Superior temporal gyrus (tissue), 1 donor: ENCODE results near the gene ZNF554.
A peak's percentile ranks its signal among the peaks of the same experiment; 100 is the strongest.

Experiments used
- DNase-seq: peaks from one replicate; pipeline ENCODE4 v3.0.0-alpha.2; 2016; ENCODE audit errors: extremely low spot score

ZNF554 gene

DNA sequence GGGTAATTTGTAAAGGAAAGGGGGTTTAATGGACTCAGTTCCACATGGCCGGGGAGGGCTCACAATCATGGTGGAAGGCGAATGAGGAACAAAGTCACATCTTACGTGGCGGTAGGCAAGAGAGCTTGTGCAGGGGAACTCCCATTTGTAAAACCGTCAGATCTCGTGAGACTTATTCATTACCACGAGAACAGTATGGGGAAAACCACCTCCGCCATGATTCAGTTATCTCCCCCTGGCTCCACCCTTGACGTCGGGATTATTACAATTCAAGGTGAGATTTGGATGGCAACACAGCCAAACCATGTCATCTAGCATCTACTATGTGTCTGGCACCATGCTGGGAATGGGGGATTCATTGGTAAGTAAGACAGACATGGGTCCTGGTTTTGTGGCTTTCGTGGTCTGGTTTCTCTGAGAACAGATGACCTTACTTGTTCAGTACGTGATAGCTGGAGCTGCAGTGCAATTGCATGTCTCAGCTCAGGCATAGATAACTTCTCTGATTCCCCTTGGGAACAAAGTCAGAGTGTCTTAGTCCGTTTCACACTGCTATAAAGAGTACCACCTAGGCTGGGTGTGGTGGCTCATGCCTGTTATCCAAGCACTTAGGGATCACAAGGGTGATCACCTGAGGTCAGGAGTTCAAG is 8.3 kb downstream of the ZNF554 start:
- no peak for DNase-seq

DNA sequence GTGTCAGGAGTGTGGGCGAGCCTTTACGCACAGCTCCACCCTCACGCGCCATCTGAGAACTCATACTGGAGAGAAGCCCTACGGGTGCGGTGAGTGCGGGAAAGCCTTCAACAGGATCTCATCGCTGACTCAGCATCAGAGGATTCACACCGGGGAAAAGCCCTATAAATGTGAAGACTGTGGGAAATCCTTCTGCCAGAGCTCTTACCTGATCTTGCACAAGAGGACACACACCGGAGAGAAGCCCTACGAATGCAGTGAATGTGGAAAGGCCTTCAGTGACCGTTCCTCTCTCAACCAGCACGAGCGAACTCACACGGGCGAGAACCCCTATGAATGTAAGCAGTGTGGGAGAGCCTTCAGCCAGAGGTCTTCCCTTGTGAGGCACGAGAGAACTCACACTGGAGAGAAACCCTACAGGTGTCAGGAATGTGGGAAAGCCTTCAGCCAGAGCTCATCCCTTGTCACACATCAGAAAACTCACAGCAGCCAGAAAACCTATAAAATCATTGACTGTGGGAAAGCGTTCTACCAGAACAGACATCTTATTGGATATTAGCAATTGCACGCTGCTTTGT is 14.7 kb downstream of the ZNF554 start:
- no peak for DNase-seq

DNA sequence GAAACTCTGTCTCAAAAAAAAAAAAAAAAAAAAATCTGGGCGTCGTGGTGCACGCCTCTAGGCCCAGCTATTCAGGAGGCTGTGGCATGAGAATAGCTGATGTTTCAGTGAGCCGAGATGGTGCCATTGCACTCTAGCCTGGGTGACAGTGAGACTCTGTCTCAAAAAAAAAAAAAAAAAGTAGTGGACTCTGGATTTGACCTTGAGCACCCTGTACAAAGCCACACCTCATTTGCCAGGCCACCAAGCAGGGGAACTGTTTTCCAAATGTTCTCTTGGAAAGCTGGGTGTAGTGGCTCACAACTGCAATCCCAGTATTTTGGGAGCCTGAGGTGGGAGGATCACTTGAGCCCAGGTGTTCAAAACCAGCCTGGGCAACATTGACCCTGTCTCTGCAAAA is 17.8 kb downstream of the ZNF554 start:
- DNase-seq: no peak

DNA sequence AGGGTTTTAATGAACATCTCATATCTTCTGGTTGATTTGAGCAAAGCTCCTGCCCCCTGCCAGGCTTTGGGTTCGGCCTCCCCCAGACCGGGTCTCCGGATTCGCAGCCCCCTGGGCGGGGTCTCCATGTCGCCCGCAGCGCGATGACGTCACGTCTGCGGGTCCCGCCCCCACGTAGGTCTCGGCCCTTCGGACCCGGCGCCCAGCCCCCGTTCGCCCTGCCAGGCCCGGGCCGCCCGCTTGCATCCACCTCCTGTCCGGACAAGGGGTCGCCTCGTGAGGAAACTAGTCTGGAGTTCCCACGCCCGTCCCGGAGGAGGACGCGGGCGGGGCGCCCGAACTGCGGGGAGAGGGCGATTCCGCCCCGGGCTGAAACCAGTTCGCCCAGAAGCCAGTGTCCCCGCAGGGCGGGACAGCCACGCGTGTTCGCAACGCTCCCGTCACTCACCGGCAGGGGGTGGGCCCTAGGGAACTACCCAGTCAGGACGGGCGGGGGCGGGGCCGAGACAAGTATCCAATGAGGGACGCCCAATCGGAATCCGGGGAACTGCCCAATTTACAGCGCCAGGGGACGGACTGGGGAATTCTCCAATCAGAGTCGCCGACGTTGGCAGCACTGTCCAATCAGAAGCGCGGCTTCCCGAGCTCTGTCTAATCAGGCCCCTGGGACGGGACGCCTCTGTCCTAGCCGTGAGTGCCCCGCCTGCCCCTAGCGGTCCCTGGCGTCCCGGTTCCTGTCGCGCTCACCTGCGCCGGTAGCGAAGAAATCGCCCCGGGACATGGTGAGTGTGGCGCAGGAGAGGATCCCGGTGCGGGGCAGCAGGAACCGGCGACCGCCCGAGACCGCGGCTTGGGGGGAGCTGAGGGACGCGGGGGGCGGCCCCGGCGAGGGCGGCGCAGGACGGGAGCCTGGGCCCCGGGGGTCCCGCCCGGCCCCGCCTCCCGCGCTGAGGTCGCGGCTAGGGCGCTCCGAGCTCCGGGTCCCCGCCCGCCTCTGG is 21.4 kb downstream of the ZNF554 start, which contains the start of gene ZNF555:
ZNF555 (plus strand) TSS at position 682 of the 998 bp plus-strand sequence; CDS start at position 780, 98 bp downstream.
- DNase-seq: peak; percentile 100

DNA sequence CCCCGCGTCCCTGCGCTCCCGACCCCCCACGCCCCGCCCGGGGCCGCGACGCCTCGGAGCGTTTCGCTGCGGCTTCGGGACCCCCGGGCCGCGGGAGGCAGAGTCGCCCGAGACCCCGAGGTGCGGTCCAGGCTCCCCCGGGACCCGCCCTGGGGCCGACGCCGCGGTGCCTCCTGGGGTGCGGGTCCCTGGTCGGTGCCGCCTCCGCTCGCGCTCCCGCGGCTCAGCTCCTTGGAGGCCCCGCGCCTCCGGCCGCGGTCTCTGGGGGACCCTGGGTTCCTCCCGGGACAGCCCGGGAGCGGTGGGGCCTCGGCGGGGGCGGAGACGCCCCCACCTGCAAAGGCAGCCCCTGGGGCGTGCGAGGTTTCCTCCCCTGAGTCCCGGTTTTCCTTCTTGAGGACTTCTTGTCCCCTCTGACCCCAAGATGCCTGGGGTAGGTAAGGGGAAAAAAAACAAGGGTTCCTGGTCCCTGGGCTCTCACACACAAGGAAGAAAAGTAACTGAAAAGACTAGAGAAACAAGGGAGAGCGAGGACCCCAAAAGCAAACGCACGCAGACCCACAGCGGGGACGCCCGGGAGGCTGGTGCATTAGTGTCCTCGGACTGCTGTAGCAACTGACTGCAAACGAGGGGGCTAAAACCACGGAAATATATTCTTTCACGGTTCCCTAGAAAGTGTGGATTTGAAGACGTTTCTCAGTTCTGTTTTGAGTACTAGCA is 22.3 kb downstream of the ZNF554 start:
- no peak for DNase-seq

DNA sequence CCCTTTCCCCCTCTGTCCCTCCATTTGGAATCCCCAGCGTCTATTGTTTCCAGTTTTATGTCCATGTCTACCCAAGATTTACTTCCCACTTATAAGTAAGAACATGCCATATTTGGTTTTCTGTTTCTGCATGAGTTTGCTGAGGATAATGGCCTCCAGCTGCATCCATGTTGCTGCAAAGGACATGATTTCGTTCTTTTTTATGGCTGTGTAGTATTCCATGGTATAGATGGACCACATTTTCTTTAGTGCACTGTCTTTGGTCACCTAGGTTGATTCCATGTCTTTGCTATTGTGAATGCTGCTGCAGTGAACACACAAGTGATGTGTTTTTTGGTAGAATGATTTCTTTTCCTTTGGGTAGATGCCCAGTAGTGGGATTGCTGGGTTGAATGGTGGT is 25.4 kb downstream of the ZNF554 start:
- no peak for DNase-seq

DNA sequence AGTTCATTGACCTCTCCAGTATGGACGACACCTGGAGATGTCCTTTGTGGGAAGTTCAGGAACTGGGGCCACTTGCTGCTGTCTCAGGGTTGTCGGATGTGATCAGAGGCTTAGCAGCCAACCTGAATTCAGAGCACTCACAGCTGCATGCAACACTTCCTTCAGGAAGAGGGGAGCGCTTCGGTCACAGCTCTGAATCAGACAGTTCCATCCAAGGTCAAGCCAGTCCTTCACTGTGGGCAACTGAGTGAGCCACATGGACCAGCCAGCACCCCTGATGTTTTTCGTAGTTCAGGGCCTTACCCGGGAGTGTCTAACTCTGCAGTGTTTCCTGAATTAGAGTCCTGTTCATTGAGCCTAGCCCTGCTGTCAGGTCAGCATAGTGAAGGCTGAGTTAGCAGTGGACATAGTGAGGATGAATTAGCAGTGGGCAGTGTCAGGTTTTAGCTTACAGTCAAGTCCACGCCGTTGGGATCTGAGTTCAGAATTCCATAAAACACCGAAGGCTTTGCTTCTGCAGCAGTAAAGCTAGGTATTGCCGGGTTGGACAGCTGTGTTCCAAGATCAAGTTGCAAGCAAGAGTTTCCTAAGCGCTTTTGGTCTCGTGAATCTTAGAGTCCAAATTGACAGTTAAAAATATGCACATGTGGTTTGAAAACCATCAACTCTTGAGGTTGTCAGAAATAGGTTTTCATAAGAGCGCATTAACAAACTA is 26.7 kb downstream of the ZNF554 start:
- DNase-seq: no peak

DNA sequence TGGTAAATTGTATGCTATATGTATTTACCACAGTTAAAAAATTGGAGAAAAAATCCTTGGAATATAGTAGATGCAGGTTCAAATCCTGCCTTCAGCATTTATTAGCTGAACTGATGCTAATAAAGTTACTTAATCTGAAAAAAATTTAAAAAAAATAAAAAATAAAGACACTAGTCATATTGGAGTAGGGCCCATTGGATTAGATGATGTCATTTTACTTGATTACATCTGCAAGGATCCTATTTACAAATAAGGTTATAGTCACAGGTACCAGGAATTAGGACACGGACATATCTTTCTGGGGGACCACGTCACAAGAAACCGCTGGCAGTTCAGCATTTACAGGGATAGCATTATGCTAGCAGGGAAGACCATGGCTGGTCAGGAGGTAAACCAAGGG is 27.8 kb downstream of the ZNF554 start:
- DNase-seq: no peak

DNA sequence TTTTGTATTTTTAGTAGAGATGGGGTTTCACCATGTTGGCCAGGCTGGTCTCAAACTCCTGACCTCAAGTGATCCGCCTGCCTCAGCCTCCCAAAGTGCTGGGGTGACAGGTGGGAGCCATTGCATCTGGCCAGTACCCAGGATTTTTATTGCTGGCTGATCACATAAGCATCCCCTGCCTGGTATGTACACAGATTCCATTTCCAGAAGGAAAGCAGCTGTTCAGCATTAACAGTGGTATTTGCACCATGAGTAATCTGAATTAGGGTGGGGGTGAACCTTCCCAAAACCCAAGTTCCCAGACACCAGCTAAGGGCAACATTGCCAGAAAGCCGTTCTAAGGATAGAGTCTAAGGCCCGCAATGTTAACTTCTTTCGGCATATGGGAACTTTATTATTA is 28.9 kb downstream of the ZNF554 start:
- DNase-seq: no peak

DNA sequence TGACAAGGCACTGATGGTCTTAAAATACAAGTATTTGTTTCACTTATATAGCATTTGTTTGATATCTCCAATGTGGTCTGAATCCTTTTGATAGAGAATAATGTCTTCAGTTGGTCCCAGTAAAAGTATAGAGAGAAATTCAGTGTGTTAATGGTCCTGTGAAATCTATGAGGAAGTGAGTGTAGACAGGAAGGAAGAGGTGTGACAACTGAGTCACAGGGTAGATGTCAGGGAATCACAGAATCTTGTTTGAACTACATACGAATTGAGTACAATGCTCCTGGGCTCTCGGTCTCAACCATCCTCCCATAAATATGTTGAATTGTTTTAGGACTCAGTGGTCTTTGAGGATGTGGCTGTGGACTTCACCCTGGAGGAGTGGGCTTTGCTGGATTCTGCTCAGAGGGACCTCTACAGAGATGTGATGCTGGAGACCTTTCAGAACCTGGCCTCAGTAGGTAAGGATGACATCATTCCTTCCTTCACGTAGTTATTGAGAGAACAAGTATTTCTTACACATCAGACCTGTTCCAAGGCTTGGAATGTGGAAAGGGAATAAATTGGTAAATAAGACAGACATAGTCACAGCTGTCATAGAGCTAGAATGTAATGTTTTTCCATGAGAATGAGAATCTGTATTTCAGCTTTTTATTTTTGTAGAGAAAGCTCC is 30.7 kb downstream of the ZNF554 start:
- no peak for DNase-seq

DNA sequence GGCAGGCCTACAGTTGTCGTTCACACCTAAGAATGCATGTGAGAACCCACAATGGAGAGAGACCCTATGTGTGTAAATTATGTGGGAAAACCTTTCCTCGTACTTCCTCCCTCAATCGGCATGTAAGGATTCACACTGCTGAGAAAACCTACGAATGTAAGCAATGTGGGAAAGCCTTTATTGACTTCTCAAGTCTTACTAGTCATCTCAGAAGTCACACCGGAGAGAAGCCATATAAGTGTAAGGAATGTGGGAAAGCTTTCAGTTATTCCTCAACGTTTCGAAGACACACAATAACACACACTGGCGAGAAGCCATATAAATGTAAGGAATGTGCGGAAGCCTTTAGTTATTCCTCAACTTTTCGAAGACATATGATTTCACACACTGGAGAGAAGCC is 32.9 kb downstream of the ZNF554 start:
- DNase-seq: no peak

DNA sequence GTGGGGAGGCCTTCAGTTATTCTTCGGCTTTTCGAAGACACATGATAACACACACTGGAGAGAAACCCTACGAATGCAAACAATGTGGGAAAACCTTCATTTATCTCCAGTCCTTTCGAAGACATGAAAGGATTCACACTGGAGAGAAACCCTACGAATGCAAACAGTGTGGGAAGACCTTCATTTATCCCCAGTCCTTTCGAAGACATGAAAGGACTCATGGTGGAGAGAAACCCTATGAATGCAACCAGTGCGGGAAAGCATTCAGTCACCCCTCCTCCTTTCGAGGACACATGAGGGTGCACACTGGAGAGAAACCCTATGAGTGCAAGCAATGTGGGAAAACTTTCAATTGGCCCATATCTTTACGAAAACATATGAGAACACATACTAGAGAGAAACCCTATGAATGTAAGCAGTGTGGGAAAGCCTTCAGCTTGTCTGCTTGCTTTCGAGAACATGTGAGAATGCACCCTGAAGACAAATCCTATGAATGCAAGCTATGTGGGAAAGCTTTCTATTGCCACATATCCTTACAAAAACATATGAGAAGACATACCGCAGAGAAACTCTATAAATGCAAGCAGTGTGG is 33.4 kb downstream of the ZNF554 start:
- no peak for DNase-seq

DNA sequence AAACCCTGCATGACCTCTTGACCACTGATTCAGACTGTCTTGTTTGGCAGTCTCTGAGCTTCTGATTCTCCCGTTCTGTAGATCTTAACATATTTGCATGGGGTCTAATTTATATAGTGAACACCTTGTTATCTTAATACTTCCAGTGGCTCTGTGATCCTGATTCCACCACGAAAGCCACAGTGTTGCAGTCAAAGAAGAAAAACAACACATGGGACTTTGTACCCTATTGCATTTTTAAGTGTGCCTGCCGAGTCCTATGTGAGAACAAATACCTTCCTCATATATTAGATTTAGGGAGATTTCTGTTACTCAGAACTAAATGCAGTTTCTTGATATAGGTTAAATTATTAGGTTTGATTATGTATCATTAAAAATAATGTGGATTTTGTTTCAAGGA is 35.2 kb downstream of the ZNF554 start:
- no peak for DNase-seq

DNA sequence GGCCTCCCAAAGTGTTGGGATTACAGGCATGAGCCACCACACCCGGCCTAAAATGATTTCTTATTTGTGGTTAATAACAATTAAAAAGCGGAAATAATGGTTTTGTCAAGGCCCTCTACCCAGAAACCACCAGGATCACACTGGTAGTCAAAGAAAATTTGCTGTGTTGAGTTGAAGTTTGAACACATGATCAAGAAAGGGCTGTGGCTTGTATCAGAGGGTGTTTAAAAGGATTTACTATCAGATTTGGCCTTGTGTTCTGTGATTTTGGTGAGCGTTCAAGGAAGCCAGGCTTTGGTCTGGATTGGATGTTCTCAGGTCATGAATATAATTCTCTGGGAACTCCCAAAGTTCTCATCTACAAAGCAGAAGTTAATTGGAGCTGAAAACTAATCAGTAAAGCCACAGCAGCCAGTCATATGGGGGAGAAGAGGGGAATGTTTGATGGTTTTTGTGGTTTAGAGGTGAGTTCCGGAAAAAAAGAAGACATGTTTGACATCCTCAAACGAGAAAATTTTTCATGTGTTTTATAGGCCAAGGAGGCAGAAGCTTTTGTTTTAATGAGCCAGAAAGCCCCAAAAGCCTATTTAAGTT is 36.9 kb downstream of the ZNF554 start:
- no peak for DNase-seq

DNA sequence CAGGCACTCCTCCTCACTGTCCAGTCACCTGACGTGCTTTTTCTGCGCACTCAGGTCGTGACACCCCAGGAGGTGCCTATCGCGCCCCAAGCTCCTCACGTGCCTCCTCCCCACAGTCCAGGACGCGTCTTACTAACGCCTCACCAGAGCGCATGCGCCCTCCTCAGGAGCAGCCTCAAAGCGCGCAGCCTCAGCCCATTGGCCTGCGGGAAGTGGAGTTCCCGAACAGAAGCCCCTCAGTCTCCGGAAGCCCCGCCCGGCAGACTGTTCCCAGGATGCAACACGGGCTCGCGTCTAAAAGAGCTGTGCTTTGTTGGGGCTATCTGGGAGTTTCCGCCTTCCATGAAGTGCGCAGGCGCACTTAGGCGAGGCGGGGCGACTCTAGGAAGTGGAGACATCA is 39.2 kb downstream of the ZNF554 start:
- no peak for DNase-seq

DNA sequence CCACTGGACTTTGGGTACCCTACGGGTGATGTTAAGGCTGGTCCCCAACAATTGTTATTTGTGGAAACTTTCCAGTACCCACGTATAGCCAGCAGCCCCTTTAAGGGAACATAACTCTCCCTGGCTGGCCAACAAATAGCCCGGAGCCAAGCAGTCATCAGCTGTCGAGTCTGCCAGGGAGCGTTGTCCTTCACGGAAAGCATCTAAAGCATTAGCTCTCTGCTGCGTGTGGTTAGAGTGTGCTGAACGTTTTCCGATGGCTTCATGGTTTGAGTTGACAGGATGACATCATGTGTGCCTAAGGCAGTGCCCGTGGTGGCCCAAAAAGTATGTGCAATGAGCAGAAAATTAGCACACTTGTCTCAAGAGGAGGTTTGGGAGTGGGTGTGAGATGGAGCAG is 44.1 kb downstream of the ZNF554 start:
- no peak for DNase-seq

DNA sequence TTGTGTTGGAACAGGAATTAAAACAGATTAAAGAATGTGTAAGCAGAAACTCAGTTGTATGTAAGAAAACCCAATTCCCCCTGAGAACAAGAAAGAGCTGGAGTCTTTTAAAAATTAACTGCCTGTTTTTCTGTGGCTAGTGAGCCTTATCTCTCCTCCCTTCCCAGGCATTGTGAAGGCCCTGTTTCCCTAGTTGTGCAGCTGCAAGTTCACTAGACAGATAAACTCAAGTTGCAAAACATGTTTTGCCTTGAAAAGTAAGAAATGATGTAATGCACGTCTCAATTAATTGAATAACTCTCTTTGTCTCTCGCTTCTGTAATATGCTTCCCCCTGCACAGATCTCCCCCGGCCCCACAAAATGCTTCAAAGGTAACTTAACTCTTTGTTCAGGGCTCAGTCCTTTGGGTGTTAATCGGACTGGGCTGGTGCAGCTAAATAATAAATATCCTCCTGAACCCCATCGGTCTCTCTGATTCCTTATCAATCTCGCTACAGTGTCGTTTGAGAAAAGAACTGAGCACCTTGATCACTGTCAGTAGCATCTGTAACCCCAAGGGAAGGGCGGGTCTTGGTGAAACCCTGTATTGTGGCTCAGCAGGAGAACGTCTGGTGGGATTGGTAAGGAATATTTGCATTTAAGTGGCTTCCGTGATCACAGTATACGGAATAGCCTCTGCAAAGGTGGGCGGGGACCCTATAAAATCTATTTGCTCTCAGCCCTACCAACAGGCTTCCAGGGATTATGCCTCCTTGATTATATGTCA is 45.8 kb downstream of the ZNF554 start:
- DNase-seq: no peak

DNA sequence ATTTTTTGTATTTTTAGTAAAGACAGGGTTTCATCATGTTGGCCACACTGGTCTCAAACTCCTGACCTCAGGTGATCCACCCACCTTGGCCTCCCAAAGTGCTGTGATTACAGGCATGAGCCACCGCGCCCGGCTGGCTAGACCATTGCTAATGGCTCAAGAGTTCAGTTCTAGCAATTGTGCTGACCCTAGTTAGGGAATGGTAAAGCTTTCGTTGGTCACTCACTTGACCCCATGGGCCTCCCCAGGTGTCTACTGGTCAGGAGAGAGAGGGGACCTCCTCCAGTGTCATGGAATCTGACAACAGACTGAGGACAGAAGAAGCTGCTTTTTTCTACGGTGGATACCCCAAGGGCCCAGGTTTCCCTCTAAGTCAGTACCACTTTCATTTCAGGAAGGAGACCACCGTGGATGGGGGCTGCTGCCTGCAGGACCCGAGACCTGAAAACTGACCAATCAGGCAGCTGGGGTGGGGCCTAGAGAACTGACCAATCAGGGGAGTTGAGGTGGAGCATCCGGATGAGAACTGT is 46.9 kb downstream of the ZNF554 start:
- no peak for DNase-seq
